ENCODE measurements around the gene ZNG1A.
"Not testable (repeated sequence)": the region's sequence is repeated elsewhere in the genome, so short reads cannot be mapped to it uniquely, and the experiment has no call there.

The ZNG1A gene

GRCh38 chr9:114267-115117, 64.4 kb downstream of the ZNG1A start:
- H3K27me3 Mint-ChIP-seq = peaks cover 55% of the 10 kb centered on the region
- not testable (repeated sequence) for DNase-seq, H3K9me3 Mint-ChIP-seq, H3K27ac Mint-ChIP-seq
- ATAC-seq = peak; percentile 31
- H3K4me3 Mint-ChIP-seq = peak overlapping the region; percentile 84 to 90
- H3K4me1 Mint-ChIP-seq = peaks cover 38% of the 10 kb centered on the region

- peaks cover 59% of the 10 kb centered on the region for H3K27me3 Mint-ChIP-seq
- ATAC-seq (peak; percentile 91), DNase-seq (peak; percentile 48 to 51)
- not testable (repeated sequence) for H3K9me3 Mint-ChIP-seq, H3K27ac Mint-ChIP-seq
- peak overlapping the region; percentile 81 to 90 for H3K4me3 Mint-ChIP-seq
- H3K4me1 Mint-ChIP-seq = peaks cover 44% of the 10 kb centered on the region
Measured at GRCh38 chr9:113468-114266, 65.2 kb downstream of the ZNG1A start.

GRCh38 chr9:112589-113467, 66.0 kb downstream of the ZNG1A start:
- not testable (repeated sequence) for H3K27ac Mint-ChIP-seq, H3K9me3 Mint-ChIP-seq, ATAC-seq, DNase-seq
- H3K27me3 Mint-ChIP-seq = peaks cover 56% of the 10 kb centered on the region
- H3K4me3 Mint-ChIP-seq = peak overlapping the region in 1 of 2 donors; percentile 90
- peaks cover 40% of the 10 kb centered on the region for H3K4me1 Mint-ChIP-seq

GRCh38 chr9:110672-111071, 68.2 kb downstream of the ZNG1A start:
- not testable (repeated sequence) for H3K27ac Mint-ChIP-seq, H3K4me3 Mint-ChIP-seq, DNase-seq, ATAC-seq, H3K9me3 Mint-ChIP-seq
- peaks cover 53% of the 10 kb centered on the region for H3K27me3 Mint-ChIP-seq
- H3K4me1 Mint-ChIP-seq = peaks cover 23% of the 10 kb centered on the region

GRCh38 chr9:109540-109939, 69.3 kb downstream of the ZNG1A start:
- Mint-ChIP-seq H3K4me1 (peaks cover 14% of the 10 kb centered on the region), H3K27me3 (peaks cover 44% of the 10 kb centered on the region)
- not testable (repeated sequence) for H3K9me3 Mint-ChIP-seq, H3K27ac Mint-ChIP-seq, DNase-seq, ATAC-seq, H3K4me3 Mint-ChIP-seq

GRCh38 chr9:108742-109495, 69.9 kb downstream of the ZNG1A start:
- DNase-seq, H3K4me1 Mint-ChIP-seq, H3K4me3 Mint-ChIP-seq, H3K27ac Mint-ChIP-seq, H3K9me3 Mint-ChIP-seq: not testable (repeated sequence)
- peak; percentile 24 for ATAC-seq
- H3K27me3 Mint-ChIP-seq = peaks cover 37% of the 10 kb centered on the region

- H3K27me3 Mint-ChIP-seq = peaks cover 34% of the 10 kb centered on the region
- not testable (repeated sequence) for H3K9me3 Mint-ChIP-seq, H3K4me1 Mint-ChIP-seq, H3K4me3 Mint-ChIP-seq, H3K27ac Mint-ChIP-seq
- peak; percentile 35 for ATAC-seq
- DNase-seq = peak in 1 of 2 donors; percentile 12
Measured at GRCh38 chr9:105991-106390, 72.9 kb downstream of the ZNG1A start.

- not testable (repeated sequence) for H3K27me3 Mint-ChIP-seq, ATAC-seq, DNase-seq, H3K9me3 Mint-ChIP-seq, H3K27ac Mint-ChIP-seq, H3K4me3 Mint-ChIP-seq, H3K4me1 Mint-ChIP-seq
Measured at GRCh38 chr9:100430-100829, 78.4 kb downstream of the ZNG1A start.

DNA sequence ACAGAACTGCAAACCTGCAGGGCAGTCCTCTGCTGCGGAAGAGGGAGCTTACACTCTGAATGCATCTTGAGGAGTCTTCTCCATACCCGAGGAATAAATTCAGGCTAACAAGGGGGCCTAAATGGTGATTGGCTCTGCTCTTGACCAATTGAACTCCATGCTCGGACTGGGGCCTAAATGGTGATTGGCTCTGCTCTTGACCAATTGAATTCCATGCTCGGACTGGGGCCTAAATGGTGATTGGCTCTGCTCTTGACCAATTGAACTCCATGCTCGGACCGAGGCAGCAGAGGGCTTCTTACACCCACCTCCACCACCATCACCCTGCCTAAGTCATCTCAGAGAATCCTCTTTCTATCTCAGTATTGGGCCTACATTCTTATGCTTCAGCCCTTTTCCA, 79.0 kb downstream of the ZNG1A start:
- not testable (repeated sequence) for H3K27me3 Mint-ChIP-seq, H3K4me1 Mint-ChIP-seq, ATAC-seq, DNase-seq, H3K9me3 Mint-ChIP-seq, H3K27ac Mint-ChIP-seq, H3K4me3 Mint-ChIP-seq

- not testable (repeated sequence) for H3K27ac Mint-ChIP-seq, H3K9me3 Mint-ChIP-seq, H3K4me1 Mint-ChIP-seq, H3K4me3 Mint-ChIP-seq, DNase-seq, H3K27me3 Mint-ChIP-seq
- ATAC-seq = peak; percentile 79
Measured at GRCh38 chr9:98775-99174, 80.1 kb downstream of the ZNG1A start.

GRCh38 chr9:94992-95391, 83.9 kb downstream of the ZNG1A start:
- not testable (repeated sequence) for H3K27ac Mint-ChIP-seq, ATAC-seq, DNase-seq, H3K9me3 Mint-ChIP-seq, H3K27me3 Mint-ChIP-seq, H3K4me3 Mint-ChIP-seq, H3K4me1 Mint-ChIP-seq

- H3K9me3 Mint-ChIP-seq, DNase-seq, H3K27ac Mint-ChIP-seq, H3K4me1 Mint-ChIP-seq, ATAC-seq, H3K4me3 Mint-ChIP-seq, H3K27me3 Mint-ChIP-seq: not testable (repeated sequence)
Measured at GRCh38 chr9:94323-94722, 84.5 kb downstream of the ZNG1A start.

DNA sequence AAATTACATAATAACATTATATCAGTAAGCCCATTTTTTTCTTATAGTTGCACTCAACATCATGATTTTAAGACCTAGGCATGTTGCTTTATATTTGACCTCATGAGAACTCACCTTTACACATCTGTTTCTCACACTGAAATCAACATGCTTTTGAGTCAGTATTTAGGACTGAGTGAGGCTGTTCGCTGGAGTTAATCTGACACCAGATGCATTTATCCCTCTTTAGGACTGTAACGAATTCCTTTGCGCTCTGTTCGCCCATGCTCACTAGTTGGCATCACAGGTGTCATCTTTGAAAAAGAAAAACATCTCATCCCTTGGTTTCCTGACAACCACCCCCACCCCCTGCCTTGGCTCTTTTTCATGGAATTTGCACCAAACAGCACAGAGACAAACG, 84.9 kb downstream of the ZNG1A start:
- not testable (repeated sequence) for H3K27me3 Mint-ChIP-seq, H3K9me3 Mint-ChIP-seq, H3K27ac Mint-ChIP-seq, H3K4me1 Mint-ChIP-seq, DNase-seq, ATAC-seq, H3K4me3 Mint-ChIP-seq

DNA sequence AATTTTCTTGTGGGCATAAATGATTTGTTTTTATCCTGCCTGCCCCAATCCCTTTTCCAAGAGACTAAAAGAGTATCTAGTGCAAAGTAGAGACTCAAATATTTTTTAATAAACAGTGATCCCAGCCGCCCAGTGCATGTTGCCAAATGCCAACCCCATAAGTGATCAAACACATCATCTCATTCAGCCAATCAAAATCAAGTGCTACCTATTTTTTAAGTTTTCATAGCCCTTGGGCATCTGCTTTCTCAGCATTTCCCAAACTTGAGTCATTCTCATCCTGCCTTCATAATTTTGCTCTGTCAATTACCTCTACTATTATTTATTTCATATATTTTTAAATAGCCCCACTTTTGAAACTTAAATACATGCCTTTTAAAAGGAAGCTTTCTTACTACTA, 88.0 kb downstream of the ZNG1A start:
- not testable (repeated sequence) for H3K27me3 Mint-ChIP-seq, H3K9me3 Mint-ChIP-seq, H3K4me3 Mint-ChIP-seq, ATAC-seq, H3K4me1 Mint-ChIP-seq, H3K27ac Mint-ChIP-seq, DNase-seq
